Right lobe of liver (tissue), 6 donors: ENCODE results near the gene ZCCHC12. TPM values are rescaled to one million over a fixed set of nuclear protein-coding genes. Genes with fewer than 3 reads are reported as not detected.

ENCODE experiments used
- ATAC-seq, 4 donors: fragments of 200-7000 bp; cut with Tn5 transposase; one replicate each; pipeline ENCODE4 v1.9.1; 2020; ENCODE audit warnings: mild to moderate bottlenecking in 4 of 4, moderate library complexity in 4 of 4
- DNase-seq, 3 donors: peaks; one replicate each; pipeline ENCODE4 v3.0.0-alpha.2; 2020
- H3K27ac ChIP-seq, 3 donors: fragments of 200-600 bp; one replicate each; pipeline ENCODE4 v1.8.0; 2022
- H3K27me3 ChIP-seq, 2 donors: fragments of 200-600 bp; one replicate each; pipeline ENCODE4 v1.8.0; 2022
- H3K36me3 ChIP-seq, 4 donors: fragments of 200-600 bp; sonication (generic) in 1 of 4; one replicate each; pipeline versions ENCODE4 v1.5.1 to v1.8.0; 2017 to 2022; ENCODE audit warnings: control low read depth in 1 of 4
- H3K4me1 ChIP-seq, 4 donors: fragments of 200-600 bp; sonication (generic) in 1 of 4; one replicate each; pipeline versions ENCODE4 v1.5.1 to v1.8.0; 2017 to 2022; ENCODE audit warnings: control low read depth in 1 of 4
- H3K4me3 ChIP-seq, 3 donors: fragments of 200-600 bp; one replicate each; pipeline ENCODE4 v1.8.0; 2022
- H3K9me3 ChIP-seq, 4 donors: fragments of 200-600 bp; sonication (generic) in 1 of 4; one replicate each; pipeline versions ENCODE4 v1.5.1 to v1.8.0; 2017 to 2022; ENCODE audit warnings: control low read depth in 1 of 4
- CTCF ChIP-seq, 4 donors: fragments of 200-600 bp in 3 of 4; fragments of 450-650 bp in 1 of 4; IDR thresholded peaks; one replicate each; pipeline versions ENCODE4 v1.5.1 to v1.8.0; 2016 to 2022; ENCODE audit warnings: antibody characterized with exemption in 4 of 4, mild to moderate bottlenecking in 2 of 4
- POLR2A ChIP-seq: fragments of 450-650 bp; IDR thresholded peaks from one replicate; pipeline ENCODE4 v1.6.1; 2017; ENCODE audit warnings: antibody characterized with exemption, mild to moderate bottlenecking
- WGBS: methylation state at CpG from one replicate; pipeline ENCODE4 v1.1.6; 2018; ENCODE audit warnings: low coverage, low lambda C conversion rate; ENCODE audit not compliant: insufficient coverage; ENCODE audit errors: missing lambda C conversion rate; 5-methylcytosine and 5-hydroxymethylcytosine counted together
- intact Hi-C, 2 donors: fragments of 100-400 bp; cut with DNase I; formaldehyde crosslinking; loops; one replicate each; pipeline versions ENCODE4 v1.11.2 to v1.14.1; 2022
- total RNA-seq, 6 experiments: library from RNA; depleted of rRNA in 2 of 6; stranded (reverse); fragments of >200 nt in 2 of 6; fragmentation: NEBNext Ultra II Directional in 3 of 6; extraction: Animal tissue kit (Norgen Biotek cat#: 25700) in 3 of 6; gene quantifications; one replicate each; pipeline versions ENCODE4 v1.1.0 to v1.2.4, GENCODE V29; 2016 to 2023
- donor health status: DM: no; HTN: yes; CAD: no.
- donor health status: DM: no; HTN: no; CAD: no.
- donor health status: DM: no; HTN: no; CAD: no.
- donor health status: DM: no; HTN: yes; CAD: no.
- donor health status: DM: no; HTN: yes; CAD: no.

The ZCCHC12 gene
- total RNA-seq, 6 experiments from 2014 or later = not detected

- TF ChIP-seq CTCF (IDR thresholded peaks at IDR 0.05) (no peak), POLR2A (no peak)
- Histone ChIP-seq H3K27ac (peak overlapping the region in 1 of 3 donors; percentile 9), H3K36me3 (no peaks in the 10 kb centered on the region), H3K9me3 (no peaks in the 10 kb centered on the region), H3K4me1 (peaks cover 0 to 3% (median 0%) of the 10 kb centered on the region in 4 donors), H3K4me3 (no peak overlapping the region), H3K27me3 (no peaks in the 10 kb centered on the region)
- WGBS = 21% methylated on average over 3 of the region's 3 CpGs
- intact Hi-C loops = no loop called here
- DNase-seq (peak in 1 of 3 donors; percentile 46), ATAC-seq (peak; percentile 73 to 87 (median 80))
Observed at GRCh38 chrX:118853596-118853995, 30.0 kb downstream of the ZCCHC12 start.

- WGBS = 46% methylated on average over 3 of the region's 3 CpGs
- no peaks in the 10 kb centered on the region for H3K36me3 ChIP-seq
- no peak for DNase-seq
- no peaks in the 10 kb centered on the region for H3K9me3 ChIP-seq
- intact Hi-C loops = no loop called here
- peak overlapping the region in 1 of 3 donors; percentile 34 for H3K27ac ChIP-seq
- no peaks in the 10 kb centered on the region for H3K27me3 ChIP-seq
- peaks cover 0 to 3% (median 0%) of the 10 kb centered on the region in 4 donors for H3K4me1 ChIP-seq
- ATAC-seq = peak; percentile 65 to 89 (median 82)
- no peak overlapping the region for H3K4me3 ChIP-seq
- no peak for TF ChIP-seq CTCF (IDR thresholded peaks at IDR 0.05)
- no peak for TF ChIP-seq POLR2A
Observed at GRCh38 chrX:118855681-118856310, 32.2 kb downstream of the ZCCHC12 start.

- no peaks in the 10 kb centered on the region for H3K36me3 ChIP-seq
- H3K27ac ChIP-seq = no peak overlapping the region
- WGBS = 47% methylated on average over 3 of the region's 3 CpGs
- no peaks in the 10 kb centered on the region for H3K9me3 ChIP-seq
- intact Hi-C loops = no loop called here
- H3K4me1 ChIP-seq = peaks cover 0 to 3% (median 0%) of the 10 kb centered on the region in 4 donors
- H3K4me3 ChIP-seq = no peak overlapping the region
- H3K27me3 ChIP-seq = no peaks in the 10 kb centered on the region
- DNase-seq (no peak), ATAC-seq (no peak)
- TF ChIP-seq CTCF (IDR thresholded peaks at IDR 0.05) (no peak), POLR2A (no peak)
Observed at GRCh38 chrX:118857006-118857405, 33.4 kb downstream of the ZCCHC12 start.

- Histone ChIP-seq H3K9me3 (no peaks in the 10 kb centered on the region), H3K36me3 (no peaks in the 10 kb centered on the region), H3K4me1 (no peaks in the 10 kb centered on the region), H3K27ac (no peak overlapping the region), H3K27me3 (no peaks in the 10 kb centered on the region), H3K4me3 (no peak overlapping the region)
- ATAC-seq = no peak
- WGBS = 53% methylated on average over 2 of the region's 2 CpGs
- DNase-seq = no peak
- intact Hi-C loops = no loop called here
- TF ChIP-seq CTCF (IDR thresholded peaks at IDR 0.05) = no peak
- TF ChIP-seq POLR2A = no peak
Observed at GRCh38 chrX:118861338-118861737, 37.7 kb downstream of the ZCCHC12 start.
